Measurements from ENCODE around the gene MOXD1.

GRCh38 chr6:132390017-132390416 lies 11.3 kb downstream of the MOXD1 start:
- TF ChIP-seq CTCF (IDR thresholded peaks at IDR 0.05) (no peak), POLR2A (IDR thresholded peaks at IDR 0.05) (no peak)

All from thyroid gland (tissue), 4 donors.